Pancreas (tissue), 10 donors: Measurements from ENCODE around the gene CABLES1. TPM values are rescaled to one million over a fixed set of nuclear protein-coding genes. Genes with fewer than 3 reads are reported as not detected.

Experiments
- ATAC-seq, 4 donors: fragments of 200-7000 bp; cut with Tn5 transposase; one replicate each; pipeline versions ENCODE4 v1.8.0 to v1.9.1; 2020; ENCODE audit warnings: mild to moderate bottlenecking in 4 of 4, moderate library complexity in 4 of 4
- DNase-seq, 6 donors: peaks; one replicate each; pipeline ENCODE4 v3.0.0-alpha.2; 2020
- FAIRE-seq: peaks from 2 replicates; lab custom pipeline; 2012; peaks lifted over from hg19 to GRCh38; lab: Jason Lieb, UNC
- H3K27ac ChIP-seq, 4 donors: fragments of 200-600 bp; sonication (generic); 1 replicate in 3 of 4; 2 replicates in 1 of 4; pipeline versions ENCODE4 v1.5.0 to v1.8.0; 2020
- H3K27me3 ChIP-seq, 4 donors: fragments of 200-600 bp; one replicate each; pipeline ENCODE4 v1.8.0; 2021
- H3K36me3 ChIP-seq, 3 donors: fragments of 200-600 bp; sonication (generic) in 1 of 3; one replicate each; pipeline versions ENCODE4 v1.5.0 to v1.8.0; 2020 to 2021
- H3K4me1 ChIP-seq, 3 donors: fragments of 200-600 bp; one replicate each; pipeline ENCODE4 v1.8.0; 2021
- H3K4me3 ChIP-seq, 4 donors: fragments of 200-600 bp; sonication (generic) in 2 of 4; one replicate each; pipeline versions ENCODE4 v1.5.0 to v1.8.0; 2020 to 2021
- H3K9me3 ChIP-seq, 4 donors: fragments of 200-600 bp; one replicate each; pipeline ENCODE4 v1.8.0; 2021
- CTCF ChIP-seq, 4 donors: fragments of 200-600 bp; sonication (generic) in 3 of 4; IDR thresholded peaks; one replicate each; pipeline versions ENCODE4 v1.5.0 to v1.8.0; 2021; ENCODE audit warnings: antibody characterized with exemption in 4 of 4
- WGBS, 2 donors: extraction: QIAGEN DNeasy Blood & Tissue Kit; methylation state at CpG; one replicate each; pipeline ENCODE4 v1.1.7; 2013; 5-methylcytosine and 5-hydroxymethylcytosine counted together
- intact Hi-C, 3 donors: fragments of 100-400 bp; cut with DNase I; formaldehyde crosslinking; loops; one replicate each; pipeline versions ENCODE4 v1.11.1 to v1.14.2; 2022
- polyA plus RNA-seq, 2 donors: library from polyadenylated mRNA; stranded (reverse); fragments of 200-250 nt; gene quantifications; one replicate each; pipeline ENCODE4 v1.2.3, GENCODE V29; 2013
- total RNA-seq, 6 donors: library from RNA; stranded (reverse); fragmentation: NEBNext Ultra II Directional in 4 of 6; extraction: Animal tissue kit (Norgen Biotek cat#: 25700) in 4 of 6; gene quantifications; one replicate each; pipeline versions ENCODE4 v1.2.1 to v1.2.4, GENCODE V29; 2021 to 2023
- donor health status: healthy with polysubstance abuse.
- donor health status: DM: no; HTN: no; CAD: no; lungs with moderate emphysema.
- donor health status: DM: no; HTN: no; CAD: no.
- donor health status: control.
- donor health status: control.
- donor health status: Bipolar disorder and iron deficiency.
- donor health status: DM: yes; HTN: yes; CAD: no.
- donor health status: DM: no; HTN: no; CAD: no.
- donor health status: DM: no; HTN: no; CAD: no.
- donor health status: DM: yes; HTN: yes; CAD: no.

Gene CABLES1
- total and polyA plus RNA-seq, 8 donors: 2.0 to 5.7 (median 3.2) TPM

GRCh38 chr18:23172591-23173380 is 37.5 kb downstream of the CABLES1 start:
- peaks cover 0 to 3% (median 0%) of the 10 kb centered on the region in 3 donors for H3K4me1 ChIP-seq
- H3K27ac ChIP-seq: no peak overlapping the region
- DNase-seq: no peak
- H3K4me3 ChIP-seq: no peak overlapping the region
- intact Hi-C loops: no loop called here
- no peak for TF ChIP-seq CTCF (IDR thresholded peaks at IDR 0.05)
- no peaks in the 10 kb centered on the region for H3K36me3 ChIP-seq
- H3K9me3 ChIP-seq: no peaks in the 10 kb centered on the region
- FAIRE-seq: no peak
- no peak for ATAC-seq
- 87 to 89% methylated on average over 14 of the region's 14 CpGs for WGBS, 2 donors
- H3K27me3 ChIP-seq: no peaks in the 10 kb centered on the region

GRCh38 chr18:23173912-23174311 is 38.6 kb downstream of the CABLES1 start:
- Histone ChIP-seq H3K36me3 (no peaks in the 10 kb centered on the region), H3K27ac (no peak overlapping the region), H3K4me3 (no peak overlapping the region), H3K9me3 (no peaks in the 10 kb centered on the region), H3K4me1 (peaks cover 0 to 10% (median 7%) of the 10 kb centered on the region in 3 donors), H3K27me3 (no peaks in the 10 kb centered on the region)
- no peak for ATAC-seq
- no peak for TF ChIP-seq CTCF (IDR thresholded peaks at IDR 0.05)
- intact Hi-C loops: no loop called here
- 85 to 87% methylated on average over 7 of the region's 7 CpGs for WGBS, 2 donors
- DNase-seq: no peak
- FAIRE-seq: no peak

GRCh38 chr18:23176701-23177432 is 41.6 kb downstream of the CABLES1 start:
- intact Hi-C loops: no loop called here
- Histone ChIP-seq H3K9me3 (no peaks in the 10 kb centered on the region), H3K4me1 (peaks cover 0 to 12% (median 7%) of the 10 kb centered on the region in 3 donors), H3K27me3 (no peaks in the 10 kb centered on the region), H3K36me3 (no peaks in the 10 kb centered on the region), H3K27ac (no peak overlapping the region), H3K4me3 (no peak overlapping the region)
- no peak for FAIRE-seq
- ATAC-seq: peak; percentile 4 to 21 (median 12)
- TF ChIP-seq CTCF (IDR thresholded peaks at IDR 0.05): no peak
- WGBS, 2 donors: 87 to 88% methylated on average over 17 of the region's 17 CpGs
- DNase-seq: no peak

- Histone ChIP-seq H3K36me3 (no peaks in the 10 kb centered on the region), H3K4me3 (no peak overlapping the region), H3K27ac (peak overlapping the region in 1 of 4 donors; percentile 56), H3K4me1 (peaks cover 0 to 12% (median 7%) of the 10 kb centered on the region in 3 donors), H3K27me3 (no peaks in the 10 kb centered on the region), H3K9me3 (no peaks in the 10 kb centered on the region)
- WGBS, 2 donors: 35 to 43% methylated on average over 13 of the region's 13 CpGs
- DNase-seq (peak; percentile 71 to 87 (median 84)), FAIRE-seq (no peak), ATAC-seq (peak; percentile 92 to 96 (median 94))
- no peak for TF ChIP-seq CTCF (IDR thresholded peaks at IDR 0.05)
- intact Hi-C loops: no loop called here
Measured at GRCh38 chr18:23177433-23178072, 42.3 kb downstream of the CABLES1 start.
